ENCODE measurements around the gene EIF3D.
A peak's percentile ranks its signal among the peaks of the same experiment; 100 is the strongest.

Gene EIF3D

GRCh38 chr22:36505998-36506635 lies 22.8 kb downstream of the EIF3D start:
- DNase-seq = no peak

GRCh38 chr22:36497910-36498665 lies 30.9 kb downstream of the EIF3D start:
- no peak for DNase-seq

GRCh38 chr22:36493690-36494110 lies 35.3 kb downstream of the EIF3D start:
- DNase-seq = no peak

GRCh38 chr22:36492109-36492508 lies 36.9 kb downstream of the EIF3D start:
- DNase-seq = no peak

- no peak for DNase-seq
These were observed 37.8 kb downstream of the EIF3D start for GRCh38 chr22:36491155-36491554.

- DNase-seq = peak; percentile 67
These were observed 42.2 kb downstream of the EIF3D start for GRCh38 chr22:36486619-36487384.

GRCh38 chr22:36481393-36482168 lies 47.4 kb downstream of the EIF3D start, which contains the start of gene TXN2:
TSS of gene TXN2 (minus strand) at chr22:36481640. CDS start at chr22:36480837, 803 bp downstream.
- DNase-seq = peak; percentile 96

GRCh38 chr22:36480941-36481392 lies 48.0 kb downstream of the EIF3D start:
- DNase-seq = no peak

GRCh38 chr22:36478966-36479365 lies 50.0 kb downstream of the EIF3D start:
- DNase-seq = no peak

GRCh38 chr22:36475341-36475740 lies 53.6 kb downstream of the EIF3D start:
- DNase-seq = no peak

GRCh38 chr22:36472689-36473088 lies 56.3 kb downstream of the EIF3D start:
- DNase-seq = no peak

- no peak for DNase-seq
These were observed 57.6 kb downstream of the EIF3D start for GRCh38 chr22:36471341-36471821.

- DNase-seq = no peak
These were observed 58.0 kb downstream of the EIF3D start for GRCh38 chr22:36470994-36471331.

GRCh38 chr22:36470162-36470993 lies 58.6 kb downstream of the EIF3D start:
- DNase-seq = peak; percentile 78

- DNase-seq = no peak
These were observed 59.8 kb downstream of the EIF3D start for GRCh38 chr22:36469094-36469710.

- DNase-seq = no peak
These were observed 61.0 kb downstream of the EIF3D start for GRCh38 chr22:36467946-36468345.

- DNase-seq = no peak
These were observed 61.7 kb downstream of the EIF3D start for GRCh38 chr22:36467042-36467810.

- DNase-seq = no peak
These were observed 62.7 kb downstream of the EIF3D start for GRCh38 chr22:36466258-36466657.

- DNase-seq = no peak
These were observed 63.5 kb downstream of the EIF3D start for GRCh38 chr22:36465232-36466021.

All from activated CD4-positive, alpha-beta T cell treated with anti-CD3 and anti-CD28 coated beads, Interleukin-2, amount 50 U/mL, for 1 hour (primary cell).